Gastroesophageal sphincter (tissue), 4 donors: ENCODE data around the gene COMTD1. TPM values are rescaled to one million over a fixed set of nuclear protein-coding genes. Genes with fewer than 3 reads are reported as not detected.
"Not testable (repeated sequence)": the region's sequence is repeated elsewhere in the genome, so short reads cannot be mapped to it uniquely, and the experiment has no call there.

Experiments used
- ATAC-seq: fragments of 150-250 bp; one replicate; pipeline ENCODE4 v1.9.1; 2016; ENCODE audit warnings: mild to moderate bottlenecking, moderate library complexity
- H3K27ac ChIP-seq, 4 donors: fragments of 200-600 bp; sonication (generic) in 3 of 4; 1 replicate in 3 of 4; 2 replicates in 1 of 4; pipeline ENCODE4 v1.5.1; 2016 to 2019
- H3K27me3 ChIP-seq: fragments of 200-600 bp; sonication (generic); one replicate; pipeline ENCODE4 v1.5.1; 2019
- H3K36me3 ChIP-seq, 2 donors: fragments of 200-600 bp; sonication (generic); one replicate each; pipeline ENCODE4 v1.5.1; 2019; ENCODE audit warnings: control low read depth in 1 of 2
- H3K4me1 ChIP-seq, 3 donors: fragments of 200-600 bp; sonication (generic); 1 replicate in 2 of 3; 2 replicates in 1 of 3; pipeline ENCODE4 v1.5.1; 2016 to 2019; ENCODE audit warnings: control low read depth in 2 of 3
- H3K4me3 ChIP-seq, 2 donors: fragments of 200-600 bp; sonication (generic); one replicate each; pipeline ENCODE4 v1.5.1; 2019; ENCODE audit warnings: mild to moderate bottlenecking in 1 of 2, moderate library complexity in 1 of 2
- H3K9me3 ChIP-seq, 3 donors: fragments of 200-600 bp; sonication (generic); one replicate each; pipeline ENCODE4 v1.5.1; 2017 to 2019; ENCODE audit warnings: control low read depth in 2 of 3
- CTCF ChIP-seq, 4 experiments: fragments of 200-600 bp in 2 of 4; fragments of 450-650 bp in 2 of 4; sonication (generic) in 1 of 4; IDR thresholded peaks; one replicate each; pipeline ENCODE4 v1.5.1; 2017 to 2019; ENCODE audit warnings: antibody characterized with exemption in 4 of 4, mild to moderate bottlenecking in 2 of 4, moderate library complexity in 2 of 4
- EP300 ChIP-seq: sonication (generic); formaldehyde crosslinking; IDR thresholded peaks from one replicate; pipeline ENCODE4 v1.6.1; 2017; ENCODE audit warnings: antibody characterized with exemption, mild to moderate bottlenecking
- POLR2A ChIP-seq, 2 donors: fragments of 450-650 bp; IDR thresholded peaks; one replicate each; pipeline ENCODE4 v1.6.1; 2017; ENCODE audit warnings: antibody characterized with exemption in 2 of 2, mild to moderate bottlenecking in 2 of 2, moderate library complexity in 1 of 2
- POLR2AphosphoS5 ChIP-seq: sonication (generic); formaldehyde crosslinking; IDR thresholded peaks from one replicate; pipeline ENCODE4 v1.6.1; 2017; ENCODE audit warnings: antibody characterized with exemption
- WGBS, 2 donors: methylation state at CpG; one replicate each; pipeline ENCODE4 v1.1.5; 2018; ENCODE audit warnings: low coverage in 1 of 2; 5-methylcytosine and 5-hydroxymethylcytosine counted together
- total RNA-seq, 4 donors: library from RNA; depleted of rRNA; stranded (reverse); fragments of >200 nt; gene quantifications; one replicate each; pipeline ENCODE4 v1.1.0, GENCODE V29; 2016

The COMTD1 gene
- total RNA-seq, 4 donors from 2014 or later, result 15.3 to 25.8 (median 21.6) TPM

- TF ChIP-seq CTCF (IDR thresholded peaks at IDR 0.05), result no peak
- TF ChIP-seq POLR2A (IDR thresholded peaks at IDR 0.05), result peak in 1 of 2 donors; percentile 71
- TF ChIP-seq POLR2AphosphoS5, result peak; percentile 74
- TF ChIP-seq EP300, result no peak
- peaks cover 0 to 29% of the 10 kb centered on the region in 2 donors for H3K36me3 ChIP-seq
- no peaks in the 10 kb centered on the region for H3K9me3 ChIP-seq
- H3K4me3 ChIP-seq, result peak overlapping the region; percentile 77 to 79
- ATAC-seq, result peak; percentile 90
- WGBS, 2 donors, result 0% methylated on average over 1 to 8 of the region's 19 CpGs
- H3K27me3 ChIP-seq, result no peaks in the 10 kb centered on the region
- H3K27ac ChIP-seq, result peak overlapping the region; percentile 93 to 100 (median 99)
- H3K4me1 ChIP-seq, result peaks cover 3 to 60% (median 21%) of the 10 kb centered on the region in 3 donors
These were observed 25.9 kb downstream of the COMTD1 start for GRCh38 chr10:75209921-75210281.

- ATAC-seq, result no peak
- H3K27me3 ChIP-seq, result no peaks in the 10 kb centered on the region
- peaks cover 3 to 54% (median 17%) of the 10 kb centered on the region in 3 donors for H3K4me1 ChIP-seq
- WGBS, 2 donors, result 78 to 86% methylated on average over 10 to 11 of the region's 16 CpGs
- peak overlapping the region; percentile 77 to 79 for H3K4me3 ChIP-seq
- no peaks in the 10 kb centered on the region for H3K9me3 ChIP-seq
- TF ChIP-seq CTCF (IDR thresholded peaks at IDR 0.05), result no peak
- no peak for TF ChIP-seq POLR2AphosphoS5
- no peak for TF ChIP-seq POLR2A (IDR thresholded peaks at IDR 0.05)
- TF ChIP-seq EP300, result no peak
- H3K27ac ChIP-seq, result peak overlapping the region; percentile 93 to 100 (median 99)
- H3K36me3 ChIP-seq, result peaks cover 0 to 23% of the 10 kb centered on the region in 2 donors
These were observed 26.5 kb downstream of the COMTD1 start for GRCh38 chr10:75209086-75209920.

GRCh38 chr10:75208181-75208580, 27.6 kb downstream of the COMTD1 start:
- ATAC-seq, result no peak
- Histone ChIP-seq H3K27ac (peak overlapping the region; percentile 93 to 100 (median 99)), H3K36me3 (peaks cover 0 to 12% of the 10 kb centered on the region in 2 donors), H3K9me3 (no peaks in the 10 kb centered on the region), H3K4me3 (no peak overlapping the region), H3K4me1 (peaks cover 3 to 49% (median 18%) of the 10 kb centered on the region in 3 donors), H3K27me3 (no peaks in the 10 kb centered on the region)
- WGBS, 2 donors, result 30 to 42% methylated on average over 4 of the region's 4 CpGs
- peak; percentile 75 for TF ChIP-seq POLR2AphosphoS5
- no peak for TF ChIP-seq EP300

- WGBS, 2 donors, result no CpG with 5 or more reads among the region's 1 CpG
- no peaks in the 10 kb centered on the region for H3K9me3 ChIP-seq
- peak overlapping the region; percentile 9 to 100 (median 99) for H3K27ac ChIP-seq
- H3K27me3 ChIP-seq, result no peaks in the 10 kb centered on the region
- H3K4me3 ChIP-seq, result no peak overlapping the region
- H3K4me1 ChIP-seq, result peaks cover 3 to 49% (median 17%) of the 10 kb centered on the region in 3 donors
- H3K36me3 ChIP-seq, result peaks cover 0 to 8% of the 10 kb centered on the region in 2 donors
- ATAC-seq, result no peak
- TF ChIP-seq EP300 (no peak), POLR2AphosphoS5 (no peak), POLR2A (IDR thresholded peaks at IDR 0.05) (no peak), CTCF (IDR thresholded peaks at IDR 0.05) (no peak)
These were observed 28.0 kb downstream of the COMTD1 start for GRCh38 chr10:75207857-75208144.

GRCh38 chr10:75207079-75207856, 28.5 kb downstream of the COMTD1 start:
- peaks cover 2 to 49% (median 15%) of the 10 kb centered on the region in 3 donors for H3K4me1 ChIP-seq
- no peak for TF ChIP-seq CTCF (IDR thresholded peaks at IDR 0.05)
- no peak for TF ChIP-seq POLR2A (IDR thresholded peaks at IDR 0.05)
- no peak for TF ChIP-seq EP300
- TF ChIP-seq POLR2AphosphoS5, result no peak
- ATAC-seq, result no peak
- no peak overlapping the region for H3K4me3 ChIP-seq
- no peaks in the 10 kb centered on the region for H3K27me3 ChIP-seq
- H3K36me3 ChIP-seq, result peaks cover 0 to 3% of the 10 kb centered on the region in 2 donors
- no peaks in the 10 kb centered on the region for H3K9me3 ChIP-seq
- 70 to 71% methylated on average over 7 to 12 of the region's 13 CpGs for WGBS, 2 donors
- peak overlapping the region in 3 of 4 donors; percentile 98 to 100 (median 100) for H3K27ac ChIP-seq

- H3K4me1 ChIP-seq, result peaks cover 0 to 49% (median 9%) of the 10 kb centered on the region in 3 donors
- H3K36me3 ChIP-seq, H3K27me3 ChIP-seq, H3K27ac ChIP-seq, H3K9me3 ChIP-seq, H3K4me3 ChIP-seq, ATAC-seq: not testable (repeated sequence)
- 79 to 84% methylated on average over 9 to 12 of the region's 14 CpGs for WGBS, 2 donors
These were observed 29.1 kb downstream of the COMTD1 start for GRCh38 chr10:75206638-75207037.
